Hepatocyte (in vitro differentiated cells): ENCODE measurements around the gene RMND1. TPM values are rescaled to one million over a fixed set of nuclear protein-coding genes. Genes with fewer than 3 reads are reported as not detected.

ENCODE experiments used
- DNase-seq: peaks from one replicate; pipeline ENCODE4 v3.0.0-alpha.2; 2016; ENCODE audit warnings: low spot score
- H2AFZ ChIP-seq: fragments of 200-600 bp; sonication (generic); 2 replicates; pipeline ENCODE4 v1.6.0; 2016; ENCODE audit warnings: antibody characterized with exemption, mild to moderate bottlenecking
- H3K27ac ChIP-seq: fragments of 200-600 bp; sonication (generic); 2 replicates; pipeline ENCODE4 v1.5.1; 2016; ENCODE audit warnings: mild to moderate bottlenecking
- H3K27me3 ChIP-seq: fragments of 200-600 bp; sonication (generic); 2 replicates; pipeline ENCODE4 v1.6.1; 2016
- H3K36me3 ChIP-seq: fragments of 200-600 bp; sonication (generic); replicated peaks from 2 replicates; pipeline ENCODE4 v1.5.1; 2016; ENCODE audit warnings: low read depth; ENCODE audit not compliant: insufficient read depth
- H3K4me1 ChIP-seq: fragments of 200-600 bp; sonication (generic); 2 replicates; pipeline ENCODE4 v1.5.1; 2016; ENCODE audit warnings: mild to moderate bottlenecking, moderate library complexity; ENCODE audit not compliant: insufficient read depth
- H3K4me2 ChIP-seq: fragments of 200-600 bp; sonication (generic); 2 replicates; pipeline ENCODE4 v1.6.0; 2016
- H3K4me3 ChIP-seq: fragments of 200-600 bp; sonication (generic); 2 replicates; pipeline ENCODE4 v1.5.1; 2016; ENCODE audit warnings: mild to moderate bottlenecking
- H3K79me2 ChIP-seq: fragments of 200-600 bp; sonication (generic); 2 replicates; pipeline ENCODE4 v1.6.0; 2017; ENCODE audit warnings: mild to moderate bottlenecking
- H3K9me2 ChIP-seq: fragments of 200-600 bp; sonication (generic); replicated peaks from 2 replicates; pipeline ENCODE4 v1.6.0; 2017; ENCODE audit warnings: mild to moderate bottlenecking; ENCODE audit not compliant: insufficient read depth
- H3K9me3 ChIP-seq: fragments of 200-600 bp; sonication (generic); 2 replicates; pipeline ENCODE4 v1.5.1; 2016; ENCODE audit warnings: low read depth, mild to moderate bottlenecking
- H4K20me1 ChIP-seq: fragments of 200-600 bp; sonication (generic); 2 replicates; pipeline ENCODE4 v1.6.0; 2016; ENCODE audit warnings: mild to moderate bottlenecking; ENCODE audit not compliant: insufficient read depth, poor library complexity, severe bottlenecking
- CTCF ChIP-seq: fragments of 200-600 bp; sonication (generic); IDR thresholded peaks from 2 replicates; pipeline ENCODE4 v1.5.1; 2016; ENCODE audit warnings: antibody characterized with exemption, mild to moderate bottlenecking; ENCODE audit not compliant: poor library complexity
- EZH2 ChIP-seq: fragments of 200-600 bp; sonication (generic); IDR thresholded peaks from 2 replicates; pipeline ENCODE4 v1.6.1; 2016; ENCODE audit warnings: antibody characterized with exemption, mild to moderate bottlenecking, borderline replicate concordance
- EZH2phosphoT487 ChIP-seq: fragments of 200-600 bp; sonication (generic); IDR thresholded peaks from one replicate; pipeline ENCODE4 v1.6.1; 2018; ENCODE audit warnings: antibody characterized with exemption, mild to moderate bottlenecking, low read depth, moderate library complexity; ENCODE audit not compliant: unreplicated experiment, severe bottlenecking
- WGBS: methylation state at CpG from one replicate; pipeline ENCODE4 v1.1.6; 2016; ENCODE audit warnings: low lambda C conversion rate; ENCODE audit errors: missing lambda C conversion rate; 5-methylcytosine and 5-hydroxymethylcytosine counted together
- polyA plus RNA-seq: library from polyadenylated mRNA; unstranded; fragments of >200 nt; fragmentation: Nextera tagmentation; extraction: Ambion mirVana; gene quantifications from 2 replicates; pipeline ENCODE4 v1.2.1, GENCODE V29; 2016
- total RNA-seq: library from RNA; depleted of rRNA; stranded (reverse); fragments of >200 nt; gene quantifications from 2 replicates; pipeline ENCODE4 v1.2.3, GENCODE V29; 2014

The RMND1 gene
- total and polyA plus RNA-seq, 2 experiments from 2014 or later: 24.1 to 41.9 TPM

DNA sequence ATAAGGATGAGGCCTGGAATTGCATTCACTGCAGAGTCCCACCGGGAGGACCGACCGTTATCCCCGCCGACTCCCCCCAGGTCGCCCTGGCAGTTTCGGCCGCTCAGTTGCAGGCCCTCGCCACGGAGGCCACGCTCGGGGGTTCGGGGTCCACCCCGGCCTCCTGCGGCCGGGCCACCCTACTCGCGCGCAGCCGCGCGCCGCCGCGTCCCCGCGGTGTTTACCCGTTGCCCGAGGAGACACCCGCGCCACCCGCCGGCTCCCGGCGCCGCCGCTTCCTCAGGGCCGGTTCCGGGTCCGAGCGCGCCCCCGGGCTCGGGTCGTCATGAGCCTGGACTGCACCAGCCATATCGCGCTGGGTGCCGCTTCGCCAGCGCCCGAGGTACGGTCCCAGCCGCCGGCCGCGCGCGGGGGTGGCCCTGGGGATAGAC lies 41.9 kb upstream of the RMND1 start, which contains the start of gene CCDC170:
Gene CCDC170 (plus strand): TSS at position 214 of the 431 bp plus-strand sequence. CDS start 112 bp downstream, at position 326.
- WGBS: 1% methylated on average over 51 of the region's 58 CpGs
- H2AFZ ChIP-seq: peak within 1 kb of the TSS; percentile 99

DNA sequence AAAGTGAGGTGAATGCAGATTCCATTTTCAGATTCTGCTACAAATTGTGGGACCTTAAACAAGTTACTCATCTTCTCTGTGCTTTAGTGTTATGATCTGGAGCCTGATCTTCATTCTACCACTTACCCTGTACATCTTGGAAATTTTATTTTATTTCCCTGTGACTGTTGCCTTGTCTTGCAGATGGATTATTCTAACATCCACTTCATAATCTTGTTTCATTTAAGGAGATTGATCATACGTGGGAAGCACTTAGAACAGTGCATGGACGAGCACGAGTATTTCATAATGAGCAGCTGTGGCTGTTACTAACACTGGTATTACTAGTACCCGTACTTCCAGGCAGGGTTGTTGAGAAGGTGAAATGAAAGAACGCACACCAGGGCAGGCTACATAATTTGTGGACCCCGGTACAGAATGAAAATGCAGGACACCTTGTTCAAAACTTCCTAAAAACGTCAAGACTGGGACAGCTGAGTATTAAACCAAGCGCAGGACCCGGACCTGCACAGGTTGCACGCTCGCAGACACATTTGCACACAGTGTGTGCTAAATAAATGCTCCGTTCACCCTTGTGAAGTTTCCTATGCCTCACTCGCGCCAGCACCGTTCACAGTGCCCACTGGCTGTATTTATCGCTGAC lies 41.4 kb upstream of the RMND1 start:
- Histone ChIP-seq H3K9me2 (no peaks in the 10 kb centered on the region), H3K4me1 (no peaks in the 10 kb centered on the region), H3K9me3 (no peaks in the 10 kb centered on the region), H2AFZ (peak overlapping the region; percentile 99), H3K4me3 (peak overlapping the region; percentile 86), H3K79me2 (no peaks in the 10 kb centered on the region), H3K36me3 (no peaks in the 10 kb centered on the region), H4K20me1 (no peaks in the 10 kb centered on the region), H3K27ac (peak overlapping the region; percentile 71), H3K27me3 (peaks cover 35% of the 10 kb centered on the region), H3K4me2 (peak overlapping the region; percentile 99)
- WGBS: 45% methylated on average over 16 of the region's 16 CpGs
- no peak for DNase-seq
- no peak for TF ChIP-seq CTCF
- no peak for TF ChIP-seq EZH2
- no peak for TF ChIP-seq EZH2phosphoT487

More for the DNA sequence above, 41.9 kb upstream of the RMND1 start, which contains the start of gene CCDC170:
- peak; percentile 52 for DNase-seq
- H3K36me3 ChIP-seq: no peaks in the 10 kb centered on the region
- H3K79me2 ChIP-seq: no peaks in the 10 kb centered on the region
- TF ChIP-seq EZH2phosphoT487: no peak
- no peaks in the 10 kb centered on the region for H3K9me3 ChIP-seq
- no peaks in the 10 kb centered on the region for H4K20me1 ChIP-seq
- peak within 1 kb of the TSS; percentile 86 for H3K4me3 ChIP-seq
- no peaks in the 10 kb centered on the region for H3K9me2 ChIP-seq
- H3K27ac ChIP-seq: peak within 1 kb of the TSS; percentile 71
- peak within 1 kb of the TSS; percentile 99 for H3K4me2 ChIP-seq
- no peaks in the 10 kb centered on the region for H3K4me1 ChIP-seq
- H3K27me3 ChIP-seq: peaks cover 35% of the 10 kb centered on the region

GRCh38 chr6:151490996-151491395 lies 39.1 kb upstream of the RMND1 start:
- no peak for DNase-seq
- H4K20me1 ChIP-seq: no peaks in the 10 kb centered on the region
- no peaks in the 10 kb centered on the region for H3K79me2 ChIP-seq
- 89% methylated on average over 7 of the region's 7 CpGs for WGBS
- no peaks in the 10 kb centered on the region for H3K9me2 ChIP-seq
- H2AFZ ChIP-seq: no peak overlapping the region
- H3K36me3 ChIP-seq: no peaks in the 10 kb centered on the region
- H3K27me3 ChIP-seq: peaks cover 35% of the 10 kb centered on the region
- no peak for TF ChIP-seq EZH2phosphoT487
- TF ChIP-seq CTCF: no peak
- H3K4me1 ChIP-seq: no peaks in the 10 kb centered on the region
- no peaks in the 10 kb centered on the region for H3K9me3 ChIP-seq
- H3K4me3 ChIP-seq: no peak overlapping the region
- no peak overlapping the region for H3K27ac ChIP-seq
- no peak overlapping the region for H3K4me2 ChIP-seq

DNA sequence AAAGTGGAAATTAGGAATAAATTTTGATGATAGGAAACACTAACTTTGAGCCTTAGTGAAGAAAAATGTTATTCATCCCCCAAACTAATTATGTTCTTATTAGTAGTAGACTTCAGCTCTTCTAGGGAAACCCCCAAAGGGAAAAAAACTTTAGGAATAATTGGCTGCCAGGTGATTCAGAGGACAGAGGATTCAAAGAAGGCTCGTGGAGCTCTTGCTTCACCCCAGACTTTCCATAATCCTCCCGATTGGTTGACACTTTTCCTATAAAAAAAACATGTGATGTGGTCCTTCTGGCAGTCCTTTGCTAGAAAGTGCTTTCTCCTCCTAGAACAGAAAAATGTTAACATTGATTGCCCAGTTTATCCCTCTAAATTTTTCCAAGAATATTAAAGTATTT lies 36.3 kb upstream of the RMND1 start:
- no peaks in the 10 kb centered on the region for H3K9me3 ChIP-seq
- H3K4me1 ChIP-seq: no peaks in the 10 kb centered on the region
- H3K4me3 ChIP-seq: no peak overlapping the region
- H2AFZ ChIP-seq: no peak overlapping the region
- H4K20me1 ChIP-seq: no peaks in the 10 kb centered on the region
- H3K4me2 ChIP-seq: no peak overlapping the region
- WGBS: 60% methylated on average over 2 of the region's 2 CpGs
- H3K27me3 ChIP-seq: peaks cover 13% of the 10 kb centered on the region
- no peak overlapping the region for H3K27ac ChIP-seq
- DNase-seq: no peak
- no peaks in the 10 kb centered on the region for H3K79me2 ChIP-seq
- H3K9me2 ChIP-seq: no peaks in the 10 kb centered on the region
- no peaks in the 10 kb centered on the region for H3K36me3 ChIP-seq
- TF ChIP-seq CTCF (no peak), EZH2 (no peak), EZH2phosphoT487 (no peak)
